KBM-7 (cell line): ENCODE measurements around the gene C1orf167.

Source experiments
- DNase-seq: peaks from one replicate; pipeline ENCODE4 v3.0.0-alpha.2; 2015
- in situ Hi-C: fragments of 300-500 bp; cut with MboI; formaldehyde crosslinking; loops from 2 replicates; pipeline ENCODE4 v1.14.3; 2020; ENCODE audit warnings: low sequenced_read_pairs, low pct_unique_long_range_greater_than_20kb, mixed read lengths

The C1orf167 gene, protein sequence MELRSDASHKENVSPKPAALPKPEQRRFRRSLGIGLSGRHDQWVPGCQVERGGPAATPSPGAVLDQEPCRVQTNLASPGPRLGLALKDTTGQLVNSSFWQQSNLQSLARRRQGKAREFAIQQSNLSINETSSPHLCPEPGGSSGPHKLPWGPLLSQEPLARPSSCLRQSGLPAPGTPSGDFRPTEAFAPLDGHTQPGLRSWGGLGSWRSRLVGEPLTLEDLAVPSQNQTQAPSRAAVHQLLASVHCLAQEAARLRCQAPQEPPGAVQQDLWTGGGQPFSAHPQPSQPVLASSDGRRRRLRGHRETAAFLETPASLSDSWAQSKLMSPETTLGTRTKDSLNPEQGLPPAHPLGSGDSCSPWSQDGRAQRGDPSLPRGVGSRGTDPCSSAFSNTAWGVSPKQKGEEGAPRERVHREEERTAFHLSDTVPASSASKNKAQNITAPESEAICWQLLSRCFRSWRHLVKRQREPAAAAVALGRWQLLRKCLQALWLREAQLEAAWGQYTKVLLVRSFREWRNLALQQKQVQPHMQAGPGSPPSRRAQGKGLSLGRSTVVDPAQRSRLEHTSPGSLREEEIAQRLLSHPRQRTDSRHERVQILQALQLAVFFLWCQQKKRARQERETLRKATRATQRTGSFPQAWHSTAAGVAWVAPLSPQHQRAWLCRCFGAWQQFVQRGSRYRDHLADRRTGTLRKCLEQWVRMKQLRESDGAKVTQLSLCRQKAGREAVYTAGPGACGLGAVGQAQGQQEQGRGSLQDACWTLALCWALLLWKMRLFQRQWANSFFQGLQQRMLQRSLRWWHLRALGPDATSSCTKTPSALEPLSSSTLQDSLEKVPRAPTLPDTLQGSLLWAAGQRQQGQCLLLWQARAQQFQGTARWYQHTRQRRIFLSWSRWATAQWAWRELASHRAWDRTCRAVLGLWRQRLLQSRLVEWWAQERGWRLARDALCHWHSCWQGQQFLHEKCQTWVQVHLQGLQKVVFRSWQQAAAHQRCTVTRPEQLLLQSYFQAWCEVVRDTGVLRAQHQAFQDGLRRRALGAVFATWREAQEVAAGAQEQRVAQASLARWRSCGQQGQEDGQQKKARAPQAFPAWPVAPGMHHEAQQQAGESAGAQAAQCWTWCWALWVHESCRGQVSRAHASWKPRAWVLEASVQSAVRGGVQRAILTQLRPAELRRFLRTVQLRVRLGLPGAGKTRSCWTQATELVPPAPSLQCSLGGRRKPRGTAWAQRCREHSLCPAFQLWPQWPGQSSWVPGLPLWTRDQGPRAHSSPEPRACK (N-terminal part only)

DNA sequence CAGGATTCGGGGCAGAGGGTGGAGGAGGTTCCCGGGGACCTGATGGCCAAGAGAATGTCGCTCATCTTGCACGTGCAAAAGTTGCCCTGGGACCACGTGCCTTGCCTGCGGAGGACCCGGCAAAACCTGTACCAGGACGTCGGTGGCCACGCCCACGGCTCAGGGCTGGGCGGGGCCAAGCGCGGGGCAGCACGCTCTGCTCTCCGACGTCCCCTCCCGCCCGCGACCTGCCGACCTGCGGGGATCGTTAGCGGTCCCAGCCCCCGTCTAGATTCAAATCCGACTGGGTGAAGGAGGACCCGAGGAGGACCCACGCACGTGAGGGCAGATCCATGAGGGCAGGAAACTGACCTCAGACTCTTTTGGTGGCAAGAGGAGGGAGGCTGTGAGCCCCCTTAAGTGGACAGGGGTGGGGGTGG lies at the start of gene C1orf167:
Gene C1orf167, plus strand, starts transcription at position 206 of the 419 bp plus-strand sequence. CDS start 2,208 bp downstream, outside the sequence.
- DNase-seq, result no peak
- in situ Hi-C loops, result no loop called here

DNA sequence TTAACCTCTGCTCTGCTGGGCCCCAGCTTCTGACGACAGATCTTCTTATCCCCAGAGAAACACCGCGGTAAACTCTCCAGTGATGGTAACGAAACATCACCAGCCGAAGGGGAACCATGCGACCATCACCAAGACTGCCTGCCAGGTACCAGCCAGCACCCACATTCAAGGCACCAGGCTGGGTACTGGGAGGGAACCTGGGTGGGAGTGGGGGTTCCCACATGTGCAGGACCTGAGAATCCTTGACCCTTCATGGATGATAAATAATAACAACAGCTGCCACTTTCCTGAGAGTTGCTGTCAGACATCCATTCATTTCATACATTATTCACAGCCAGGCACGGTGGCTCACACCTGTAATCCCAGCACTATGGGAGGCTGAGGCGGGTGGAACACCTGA lies 49.7 kb upstream of the C1orf167 start:
- no peak for DNase-seq
- in situ Hi-C loops, result no loop called here

DNA sequence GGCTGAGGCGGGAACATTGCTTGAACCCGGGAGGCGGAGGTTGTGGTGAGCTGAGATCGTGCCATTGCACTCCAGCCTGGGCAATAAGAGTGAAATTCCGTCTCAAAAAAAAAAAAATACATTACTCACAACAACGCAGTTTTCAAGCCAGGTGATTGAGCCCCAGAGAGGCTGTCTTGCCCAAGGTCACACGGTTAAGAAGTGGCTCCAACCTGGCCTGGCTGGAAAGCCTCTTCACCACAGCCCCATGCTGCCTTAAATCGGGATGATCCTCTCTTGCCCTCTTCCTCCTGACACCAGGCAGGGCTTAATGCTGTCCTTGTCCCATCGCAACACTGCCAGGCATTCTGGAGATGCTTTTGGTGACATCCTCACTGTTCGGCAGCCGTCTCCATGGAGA lies 48.9 kb upstream of the C1orf167 start:
- DNase-seq, result no peak
- in situ Hi-C loops, result no loop called here

DNA sequence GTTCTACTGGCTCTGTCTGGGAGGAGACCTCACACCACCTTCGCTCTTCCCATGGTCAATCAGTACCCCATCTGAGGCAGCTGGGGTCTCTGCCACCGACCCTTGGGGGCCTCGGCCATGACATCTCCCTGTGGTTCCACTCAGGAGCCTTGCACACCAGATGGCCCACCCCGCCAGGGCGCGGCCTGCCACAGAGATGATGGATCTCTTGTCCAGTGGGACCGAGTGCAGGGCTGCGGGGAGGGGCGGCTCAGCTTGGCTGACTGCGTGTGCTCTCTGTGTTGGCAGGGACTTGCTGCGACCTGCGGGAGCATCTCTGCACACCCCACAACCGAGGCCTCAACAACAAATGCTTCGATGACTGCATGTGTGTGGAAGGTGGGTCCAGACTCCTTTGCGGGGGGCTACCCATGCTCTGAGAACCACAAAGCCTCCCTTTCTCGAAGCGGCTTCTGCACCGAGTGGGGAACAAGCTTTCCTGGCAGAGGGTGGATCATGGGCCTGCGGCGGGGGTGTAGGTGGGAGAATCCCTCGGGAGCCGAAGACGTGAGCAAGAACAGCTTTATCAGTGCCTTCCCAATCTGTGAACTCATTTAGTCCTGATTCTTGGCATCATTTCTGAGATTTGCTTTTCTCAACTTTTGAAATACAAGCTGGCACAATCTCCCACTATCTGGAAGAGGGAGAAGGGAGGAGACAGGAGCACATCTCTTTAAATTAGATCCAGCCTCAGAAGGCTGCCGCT lies 47.0 kb upstream of the C1orf167 start:
- DNase-seq, result no peak
- in situ Hi-C loops, result no loop called here

DNA sequence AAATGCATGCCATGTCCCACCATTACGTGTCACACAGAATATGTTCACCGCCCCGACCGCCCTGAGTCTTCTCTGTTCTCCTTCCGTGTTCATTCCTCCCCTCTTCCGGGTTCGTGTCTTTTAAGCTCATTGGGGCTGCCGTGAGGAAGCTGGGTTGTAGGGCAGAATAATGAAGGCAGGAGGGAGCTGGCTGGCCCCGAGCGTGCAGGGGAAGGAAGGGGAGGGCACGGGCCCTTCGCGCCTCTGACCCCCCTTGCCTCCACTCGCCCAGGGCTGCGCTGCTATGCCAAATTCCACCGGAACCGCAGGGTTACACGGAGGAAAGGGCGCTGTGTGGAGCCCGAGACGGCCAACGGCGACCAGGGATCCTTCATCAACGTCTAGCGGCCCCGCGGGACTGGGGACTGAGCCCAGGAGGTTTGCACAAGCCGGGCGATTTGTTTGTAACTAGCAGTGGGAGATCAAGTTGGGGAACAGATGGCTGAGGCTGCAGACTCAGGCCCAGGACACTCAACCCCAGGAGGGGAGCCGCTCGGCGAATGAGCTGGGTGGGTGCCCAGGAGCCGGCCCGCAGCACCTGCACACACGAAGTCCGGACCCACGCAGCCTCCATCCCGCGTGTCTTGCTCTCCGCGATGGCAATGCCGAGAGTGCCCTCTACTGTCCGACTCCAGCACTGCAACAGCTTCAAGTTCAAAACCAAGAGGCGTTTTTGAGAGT lies 42.5 kb upstream of the C1orf167 start:
- peak; percentile 70 for DNase-seq
- in situ Hi-C loops, result no loop called here

DNA sequence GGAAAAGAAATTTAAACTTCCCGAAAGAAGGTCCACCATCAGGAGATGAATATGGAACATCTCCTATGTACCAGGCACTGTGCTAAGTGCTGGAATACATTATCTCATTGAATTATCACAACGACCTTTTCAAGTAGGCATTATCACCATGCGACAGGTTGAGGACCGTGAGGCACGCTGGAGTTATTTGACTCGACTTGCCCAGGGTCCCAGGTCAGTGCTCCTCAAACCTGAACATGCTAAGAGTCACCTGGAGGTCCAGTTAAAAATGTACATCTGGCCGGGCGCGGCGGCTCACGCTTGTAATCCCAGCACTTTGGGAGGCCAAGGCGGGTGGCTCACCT lies 42.0 kb upstream of the C1orf167 start:
- no peak for DNase-seq
- in situ Hi-C loops, result no loop called here

DNA sequence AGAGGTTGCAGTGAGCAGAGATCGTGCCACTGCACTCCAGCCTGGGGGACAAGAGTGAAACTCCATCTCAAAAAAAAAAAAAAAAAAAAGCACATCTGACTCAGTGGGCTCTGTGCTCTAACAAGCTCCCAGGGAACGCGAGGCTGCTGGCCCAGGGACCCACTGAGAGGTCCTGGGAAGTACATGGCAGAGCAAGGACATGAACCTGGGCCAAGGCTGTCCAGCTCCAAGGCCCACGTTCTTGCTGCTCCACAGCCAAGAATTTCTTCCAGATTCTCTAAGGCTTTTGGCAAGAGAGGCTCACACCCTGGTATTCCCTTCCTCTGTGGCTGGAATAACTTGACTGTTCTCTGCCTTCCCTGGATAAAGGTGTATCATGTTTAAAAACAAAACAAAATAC lies 41.5 kb upstream of the C1orf167 start:
- in situ Hi-C loops, result no loop called here

DNA sequence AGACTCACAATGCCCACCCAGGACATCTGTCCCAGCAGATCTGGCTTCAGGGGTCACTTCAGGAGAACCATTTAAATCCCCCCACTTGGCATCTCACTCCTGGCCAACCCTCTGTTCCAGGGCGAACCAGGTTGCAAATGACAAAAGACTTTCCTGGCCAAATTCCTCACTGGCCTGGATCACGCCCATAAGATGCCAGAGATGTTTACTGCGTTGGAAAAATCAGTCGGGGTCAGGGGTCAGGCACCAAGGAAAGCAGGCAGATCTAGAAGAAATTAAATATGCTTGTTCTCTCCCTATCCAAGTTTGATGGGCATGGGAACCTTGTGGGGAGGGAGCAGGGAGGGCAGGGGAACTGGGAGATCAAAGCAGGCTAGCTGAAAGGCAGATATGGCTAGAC lies 40.7 kb upstream of the C1orf167 start:
- in situ Hi-C loops, result no loop called here
- no peak for DNase-seq

More for the DNA sequence above, 41.5 kb upstream of the C1orf167 start:
- DNase-seq, result no peak

DNA sequence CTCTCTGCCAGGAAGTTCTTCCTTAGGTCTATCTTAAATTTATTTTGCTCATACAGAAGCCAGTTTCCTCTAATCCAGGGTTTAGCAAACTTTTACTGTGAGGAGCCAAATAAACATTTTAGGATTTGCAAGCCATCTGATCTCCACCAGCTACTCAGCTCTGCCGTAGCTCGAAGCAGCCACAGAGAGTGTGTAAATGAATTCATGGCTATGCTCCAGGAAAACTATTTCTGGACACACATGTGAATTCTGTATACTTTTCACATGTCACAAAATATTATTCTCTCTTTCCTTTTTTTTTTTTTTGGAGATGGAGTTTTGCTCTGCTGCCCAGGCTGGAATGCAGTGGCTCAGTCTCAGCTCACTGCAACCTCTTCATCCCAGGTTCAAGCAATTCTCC lies 39.5 kb upstream of the C1orf167 start:
- in situ Hi-C loops, result no loop called here
- no peak for DNase-seq

DNA sequence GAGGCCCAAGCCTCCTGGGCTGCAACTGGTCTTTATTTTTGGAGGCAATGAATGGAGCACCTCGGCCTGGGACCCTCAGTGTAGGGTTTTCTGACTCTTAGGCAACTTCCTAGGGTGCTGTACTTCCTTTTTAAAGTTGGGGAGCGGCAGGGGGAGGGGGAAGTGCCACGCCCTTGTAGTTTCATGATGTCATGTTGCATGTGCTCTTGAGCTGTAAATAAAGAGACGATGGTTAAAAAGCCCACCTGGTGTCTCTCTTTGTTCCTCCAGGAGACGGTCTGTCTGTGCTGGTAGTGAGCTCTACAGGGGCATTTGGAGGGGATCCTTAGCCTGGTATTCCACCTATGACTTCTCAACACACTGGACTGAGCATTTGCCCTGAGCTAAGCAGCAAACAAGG lies 36.4 kb upstream of the C1orf167 start:
- no peak for DNase-seq
- in situ Hi-C loops, result loop anchor here (25.0 kb wide), 1 partner anchor 688 kb away; the partner anchor contains the start of gene MASP2

DNA sequence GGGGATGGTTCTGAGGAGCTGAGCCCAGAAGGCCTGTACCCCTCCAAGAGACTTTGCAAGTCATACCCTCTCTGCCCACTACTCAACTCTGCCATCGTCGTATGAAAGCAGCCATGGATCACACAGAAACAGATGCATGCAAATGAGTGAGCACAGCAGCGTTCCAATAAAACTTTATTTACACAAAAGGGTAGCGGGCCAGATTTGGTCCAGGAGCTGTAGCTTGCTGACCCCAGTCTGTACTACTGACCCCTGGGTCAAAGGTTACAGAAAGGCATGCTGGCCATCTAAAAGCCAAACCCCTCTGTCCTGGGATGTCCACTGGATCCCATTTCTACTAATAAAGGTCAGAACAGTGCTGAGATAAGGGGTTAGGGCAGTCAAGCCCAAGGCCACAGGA lies 34.9 kb upstream of the C1orf167 start:
- DNase-seq, result no peak
- in situ Hi-C loops, result loop anchor here (25.0 kb wide), 1 partner anchor 690 kb away; the partner anchor contains the start of gene MASP2

DNA sequence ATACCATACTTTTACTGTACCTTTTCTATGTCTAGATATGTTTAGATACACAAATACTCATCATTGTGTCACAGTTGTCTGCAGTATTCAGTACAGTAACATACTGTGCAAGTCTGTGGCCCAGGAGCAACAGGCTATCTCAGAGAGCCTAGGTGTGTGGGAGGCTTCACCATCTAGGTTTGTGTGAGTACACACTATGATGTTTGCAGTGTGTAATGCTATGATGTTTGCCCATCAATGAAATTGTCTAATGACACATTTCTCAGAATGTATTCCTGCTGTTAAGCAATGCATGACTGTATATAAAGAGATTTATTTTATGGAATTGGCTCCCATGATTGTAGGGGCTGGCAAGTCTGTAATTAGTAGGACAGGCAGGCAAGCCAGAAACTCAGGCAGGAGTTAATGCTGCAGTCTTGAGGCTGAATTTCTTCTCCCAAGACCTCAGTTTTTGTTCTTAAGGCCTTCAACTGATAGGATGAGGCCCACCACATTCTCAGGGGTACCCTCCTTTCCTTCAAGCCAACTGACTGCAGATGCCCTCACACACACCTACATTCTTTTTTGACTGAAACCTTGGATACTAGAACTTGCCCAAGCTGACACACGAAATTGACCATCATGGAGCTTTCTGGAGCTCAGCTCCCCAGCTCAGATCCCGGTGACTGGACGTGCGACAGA lies 33.7 kb upstream of the C1orf167 start:
- DNase-seq, result no peak
- in situ Hi-C loops, result loop anchor here (25.0 kb wide), 1 partner anchor 691 kb away; the partner anchor contains the start of gene MASP2

DNA sequence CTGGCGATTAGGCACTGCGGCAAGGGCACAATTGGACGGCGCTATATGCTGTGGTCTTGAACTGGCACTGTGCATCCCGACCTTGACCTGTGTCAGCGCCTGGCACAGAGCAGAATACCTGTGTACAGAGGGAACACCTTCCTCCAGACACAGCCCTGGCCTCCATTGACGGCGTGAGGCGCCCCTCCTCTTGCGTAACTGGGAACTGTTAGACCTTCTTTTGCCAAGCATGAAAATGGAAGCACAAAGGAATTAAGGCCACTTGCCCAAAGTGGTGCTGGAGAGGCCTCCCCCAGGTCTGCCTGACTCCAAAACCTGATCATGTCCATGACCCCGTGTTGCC lies 32.9 kb upstream of the C1orf167 start:
- no peak for DNase-seq
- in situ Hi-C loops, result loop anchor here (25.0 kb wide), 1 partner anchor 692 kb away; the partner anchor contains the start of gene MASP2

DNA sequence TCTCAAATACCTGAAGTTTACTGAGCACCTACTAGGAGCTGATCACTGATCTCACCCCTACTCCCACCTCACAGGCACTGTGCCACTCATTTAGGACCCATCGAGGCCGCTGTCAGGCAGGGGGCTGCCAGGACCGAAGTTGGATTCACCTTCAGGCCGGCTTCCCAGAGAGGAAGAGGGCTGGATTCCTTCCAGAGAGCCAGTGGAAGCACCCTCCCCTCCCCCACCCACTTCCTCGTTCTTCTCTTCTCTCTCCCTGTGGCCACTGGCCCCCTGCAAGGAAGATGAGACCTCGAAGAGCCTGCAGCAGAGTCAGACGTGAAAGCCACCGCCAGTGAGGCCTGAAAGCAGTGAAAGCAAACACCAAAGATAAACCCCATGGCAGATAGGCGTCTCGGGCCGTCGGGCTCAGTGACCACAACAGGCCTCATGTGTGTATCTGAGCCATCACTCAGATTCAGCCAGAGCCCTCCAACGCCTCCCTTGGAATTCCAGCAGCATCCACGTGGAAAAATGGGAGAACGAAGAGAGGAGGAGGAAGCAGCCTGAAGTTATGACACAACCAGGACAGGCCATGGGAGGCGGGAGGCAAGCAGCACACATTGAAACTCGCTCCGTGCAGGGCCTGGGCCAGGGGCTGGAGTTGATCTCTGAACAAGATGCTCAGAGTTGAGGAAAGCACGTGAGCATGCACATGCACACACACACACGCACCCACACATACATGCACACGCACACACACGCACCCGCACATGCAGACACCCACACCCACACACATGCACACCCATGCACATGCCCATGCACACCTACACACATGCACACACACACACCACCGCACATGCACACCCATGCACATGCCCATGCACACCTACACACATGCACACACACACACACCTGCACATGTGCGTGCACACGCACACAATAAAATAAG lies 32.2 kb upstream of the C1orf167 start:
- DNase-seq, result no peak
- in situ Hi-C loops, result loop anchor here (25.0 kb wide), 1 partner anchor 692 kb away; the partner anchor contains the start of gene MASP2

DNA sequence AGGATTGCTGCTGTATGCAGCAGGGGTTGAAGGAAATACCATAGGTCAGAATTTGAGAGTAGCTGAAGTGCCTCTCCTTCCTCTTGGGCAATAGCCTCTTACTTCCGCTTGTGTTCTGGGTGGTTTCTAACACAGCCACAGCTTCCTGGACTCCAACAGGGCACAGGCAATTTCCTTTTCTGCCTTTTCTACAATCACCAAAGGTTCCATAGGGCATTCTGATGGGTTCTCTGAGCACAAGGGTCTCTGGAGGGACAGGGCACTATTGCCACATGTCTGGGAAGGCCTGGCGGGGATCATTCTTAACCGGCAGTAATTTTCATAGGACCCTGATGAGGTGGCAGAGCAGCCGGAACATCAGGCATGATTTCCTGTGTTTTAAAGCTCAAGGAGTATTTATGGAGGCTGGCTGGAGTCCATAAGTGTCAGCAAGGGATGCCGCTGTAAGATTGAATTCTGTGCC lies 31.5 kb upstream of the C1orf167 start:
- in situ Hi-C loops, result loop anchor here (25.0 kb wide), 1 partner anchor 693 kb away; the partner anchor contains the start of gene MASP2
- DNase-seq, result peak; percentile 84

DNA sequence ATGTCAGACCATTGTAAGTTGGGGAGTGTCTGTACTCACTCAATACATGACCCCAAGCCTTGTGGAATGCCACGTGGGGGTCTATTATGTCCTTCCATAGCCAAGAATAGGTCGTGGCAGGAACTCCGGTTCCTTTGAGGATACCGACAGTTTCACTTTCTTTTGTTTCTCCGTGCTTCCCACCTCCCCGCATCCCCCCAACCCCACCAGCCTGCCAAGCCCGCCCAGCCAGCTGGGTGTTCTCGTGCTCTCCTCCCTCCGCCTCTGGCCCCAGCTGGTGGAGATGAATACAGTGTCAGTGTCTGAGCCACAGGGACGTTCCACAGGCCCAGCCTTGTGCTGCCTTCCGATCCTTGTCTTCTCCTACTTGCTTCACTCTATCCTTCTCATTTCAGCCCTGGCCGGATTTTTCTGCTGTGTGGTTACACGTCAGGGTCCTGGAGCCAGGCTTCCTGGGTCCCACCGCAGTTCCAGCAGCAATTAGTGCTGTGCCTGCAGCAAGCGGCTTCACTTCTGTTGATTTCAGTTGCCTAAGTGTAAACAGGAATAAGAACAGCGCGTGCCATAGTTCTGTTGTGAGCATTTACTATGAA lies 30.2 kb upstream of the C1orf167 start:
- no peak for DNase-seq
- in situ Hi-C loops, result loop anchor here (25.0 kb wide), 1 partner anchor 694 kb away; the partner anchor contains the start of gene MASP2
